ENCODE data around the gene MSLN.

MSLN gene

GRCh38 chr16:766008-766819 is 5.7 kb downstream of the MSLN start:
- no peak for TF ChIP-seq CTCF (IDR thresholded peaks at IDR 0.05)

- TF ChIP-seq CTCF (IDR thresholded peaks at IDR 0.05): no peak
These were observed 6.5 kb downstream of the MSLN start for GRCh38 chr16:766820-767640.

GRCh38 chr16:767743-768235 is 7.3 kb downstream of the MSLN start:
- no peak for TF ChIP-seq CTCF (IDR thresholded peaks at IDR 0.05)

- no peak for TF ChIP-seq CTCF (IDR thresholded peaks at IDR 0.05)
These were observed 7.9 kb downstream of the MSLN start for GRCh38 chr16:768428-768827.

GRCh38 chr16:769184-769784 is 8.8 kb downstream of the MSLN start:
- no peak for TF ChIP-seq CTCF (IDR thresholded peaks at IDR 0.05)

GRCh38 chr16:769934-770333 is 9.4 kb downstream of the MSLN start:
- TF ChIP-seq CTCF (IDR thresholded peaks at IDR 0.05): no peak

GRCh38 chr16:770411-770810 is 9.9 kb downstream of the MSLN start:
- TF ChIP-seq CTCF (IDR thresholded peaks at IDR 0.05): no peak
